Measurements from ENCODE around the gene ADK. TPM values are rescaled to one million over a fixed set of nuclear protein-coding genes. Genes with fewer than 3 reads are reported as not detected.

ADK gene
- total and polyA plus RNA-seq, 8 donors = 7.2 to 66.1 (median 21.5) TPM

- peak in 1 of 2 donors; percentile 7 for DNase-seq
- no peak overlapping the region for H3K27ac ChIP-seq
- H3K4me1 ChIP-seq = peaks cover 0 to 23% (median 10%) of the 10 kb centered on the region in 4 donors
- no peaks in the 10 kb centered on the region for H3K27me3 ChIP-seq
- no peaks in the 10 kb centered on the region for H3K9me3 ChIP-seq
- H3K4me3 ChIP-seq = no peak overlapping the region
- WGBS, 5 donors = 57 to 70% (median 64%) methylated on average over 4 of the region's 4 CpGs
- H3K36me3 ChIP-seq = no peaks in the 10 kb centered on the region
- TF ChIP-seq POLR2AphosphoS5 (IDR thresholded peaks at IDR 0.05) (no peak), POLR2A (IDR thresholded peaks at IDR 0.05) (no peak), EP300 (IDR thresholded peaks at IDR 0.05) (no peak)
- TF ChIP-seq, protein P1, sequence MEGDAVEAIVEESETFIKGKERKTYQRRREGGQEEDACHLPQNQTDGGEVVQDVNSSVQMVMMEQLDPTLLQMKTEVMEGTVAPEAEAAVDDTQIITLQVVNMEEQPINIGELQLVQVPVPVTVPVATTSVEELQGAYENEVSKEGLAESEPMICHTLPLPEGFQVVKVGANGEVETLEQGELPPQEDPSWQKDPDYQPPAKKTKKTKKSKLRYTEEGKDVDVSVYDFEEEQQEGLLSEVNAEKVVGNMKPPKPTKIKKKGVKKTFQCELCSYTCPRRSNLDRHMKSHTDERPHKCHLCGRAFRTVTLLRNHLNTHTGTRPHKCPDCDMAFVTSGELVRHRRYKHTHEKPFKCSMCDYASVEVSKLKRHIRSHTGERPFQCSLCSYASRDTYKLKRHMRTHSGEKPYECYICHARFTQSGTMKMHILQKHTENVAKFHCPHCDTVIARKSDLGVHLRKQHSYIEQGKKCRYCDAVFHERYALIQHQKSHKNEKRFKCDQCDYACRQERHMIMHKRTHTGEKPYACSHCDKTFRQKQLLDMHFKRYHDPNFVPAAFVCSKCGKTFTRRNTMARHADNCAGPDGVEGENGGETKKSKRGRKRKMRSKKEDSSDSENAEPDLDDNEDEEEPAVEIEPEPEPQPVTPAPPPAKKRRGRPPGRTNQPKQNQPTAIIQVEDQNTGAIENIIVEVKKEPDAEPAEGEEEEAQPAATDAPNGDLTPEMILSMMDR (IDR thresholded peaks at IDR 0.05) = no peak
- intact Hi-C loops (cut with DNase I; ENCODE audit: low total_unique reads) = no loop called here
Measured at GRCh38 chr10:74255888-74256357, 104.9 kb downstream of the ADK start.

DNA sequence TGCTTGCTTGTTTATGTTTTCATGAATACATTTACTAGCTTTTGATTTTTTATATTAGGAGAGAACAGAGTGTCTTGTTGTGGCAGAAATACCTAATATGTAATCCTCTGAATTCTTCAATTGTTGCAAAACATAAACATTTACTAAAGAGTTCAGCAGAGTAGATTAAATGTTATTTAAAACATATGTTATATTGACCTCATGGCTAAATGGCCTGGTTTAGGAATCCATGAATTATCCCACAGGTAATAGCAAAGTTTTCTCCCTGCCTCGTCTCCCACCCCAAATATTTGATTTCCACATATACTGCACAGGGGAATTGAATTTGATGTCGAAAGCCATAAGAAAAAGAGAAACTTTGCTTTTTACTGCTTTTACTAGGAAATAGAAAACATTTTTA is 111.8 kb downstream of the ADK start:
- Histone ChIP-seq H3K36me3 (no peaks in the 10 kb centered on the region), H3K27me3 (no peaks in the 10 kb centered on the region), H3K27ac (no peak overlapping the region), H3K4me3 (no peak overlapping the region), H3K9me3 (no peaks in the 10 kb centered on the region), H3K4me1 (peaks cover 0 to 11% (median 0%) of the 10 kb centered on the region in 4 donors)
- TF ChIP-seq POLR2AphosphoS5 (IDR thresholded peaks at IDR 0.05) = no peak
- TF ChIP-seq, protein P1 (IDR thresholded peaks at IDR 0.05) = no peak
- TF ChIP-seq EP300 (IDR thresholded peaks at IDR 0.05) = no peak
- no peak for TF ChIP-seq POLR2A (IDR thresholded peaks at IDR 0.05)
- intact Hi-C loops (cut with DNase I; ENCODE audit: low total_unique reads) = loop anchor here (10.0 kb wide), 1 partner anchor 762 kb away; no protein-coding TSS in a partner anchor
- WGBS, 5 donors = 90 to 97% (median 93%) methylated on average over 2 of the region's 2 CpGs
- no peak for DNase-seq

GRCh38 chr10:74263996-74264395 is 113.0 kb downstream of the ADK start:
- Histone ChIP-seq H3K4me3 (no peak overlapping the region), H3K27ac (no peak overlapping the region), H3K27me3 (no peaks in the 10 kb centered on the region), H3K36me3 (no peaks in the 10 kb centered on the region), H3K9me3 (no peaks in the 10 kb centered on the region), H3K4me1 (peaks cover 0 to 11% (median 0%) of the 10 kb centered on the region in 4 donors)
- TF ChIP-seq EP300 (IDR thresholded peaks at IDR 0.05) (no peak), POLR2A (IDR thresholded peaks at IDR 0.05) (no peak), POLR2AphosphoS5 (IDR thresholded peaks at IDR 0.05) (no peak)
- TF ChIP-seq, protein P1 (IDR thresholded peaks at IDR 0.05) = no peak
- intact Hi-C loops (cut with DNase I; ENCODE audit: low total_unique reads) = loop anchor here (10.0 kb wide), 1 partner anchor 761 kb away; no protein-coding TSS in a partner anchor
- DNase-seq = no peak

- intact Hi-C loops (cut with DNase I; ENCODE audit: low total_unique reads) = no loop called here
Measured at GRCh38 chr10:74272288-74272687, 121.3 kb downstream of the ADK start.

More at GRCh38 chr10:74272288-74272687, 121.3 kb downstream of the ADK start:
- 95 to 100% (median 98%) methylated on average over 3 of the region's 3 CpGs for WGBS, 5 donors
- H3K9me3 ChIP-seq = no peaks in the 10 kb centered on the region
- H3K36me3 ChIP-seq = no peaks in the 10 kb centered on the region
- TF ChIP-seq POLR2A (IDR thresholded peaks at IDR 0.05) (no peak), EP300 (IDR thresholded peaks at IDR 0.05) (no peak), POLR2AphosphoS5 (IDR thresholded peaks at IDR 0.05) (no peak)
- TF ChIP-seq, protein P1 (IDR thresholded peaks at IDR 0.05) = no peak
- DNase-seq = no peak
- H3K4me1 ChIP-seq = no peaks in the 10 kb centered on the region
- H3K27ac ChIP-seq = no peak overlapping the region
- no peaks in the 10 kb centered on the region for H3K27me3 ChIP-seq
- no peak overlapping the region for H3K4me3 ChIP-seq

All from stomach (tissue), 9 donors.